Stimulated activated CD8-positive, alpha-beta memory T cell treated with anti-CD3 and anti-CD28 coated beads, Interleukin-15, amount 100 ng/mL, for 1 hour (primary cell): Measurements from ENCODE around the gene MATN1.
A peak's percentile ranks its signal among the peaks of the same experiment; 100 is the strongest.

Source experiments
- DNase-seq: peaks from one replicate; pipeline ENCODE4 v3.0.0-alpha.2; 2020; ENCODE audit warnings: low read depth

Gene MATN1

GRCh38 chr1:30758121-30758688 is 34.8 kb upstream of the MATN1 start:
- no peak for DNase-seq

GRCh38 chr1:30757352-30758120 is 34.2 kb upstream of the MATN1 start, which contains the start of gene LAPTM5:
TSS of gene LAPTM5 (minus strand) at chr1:30757774. CDS start at chr1:30757745, 29 bp downstream.
- DNase-seq: no peak

DNA sequence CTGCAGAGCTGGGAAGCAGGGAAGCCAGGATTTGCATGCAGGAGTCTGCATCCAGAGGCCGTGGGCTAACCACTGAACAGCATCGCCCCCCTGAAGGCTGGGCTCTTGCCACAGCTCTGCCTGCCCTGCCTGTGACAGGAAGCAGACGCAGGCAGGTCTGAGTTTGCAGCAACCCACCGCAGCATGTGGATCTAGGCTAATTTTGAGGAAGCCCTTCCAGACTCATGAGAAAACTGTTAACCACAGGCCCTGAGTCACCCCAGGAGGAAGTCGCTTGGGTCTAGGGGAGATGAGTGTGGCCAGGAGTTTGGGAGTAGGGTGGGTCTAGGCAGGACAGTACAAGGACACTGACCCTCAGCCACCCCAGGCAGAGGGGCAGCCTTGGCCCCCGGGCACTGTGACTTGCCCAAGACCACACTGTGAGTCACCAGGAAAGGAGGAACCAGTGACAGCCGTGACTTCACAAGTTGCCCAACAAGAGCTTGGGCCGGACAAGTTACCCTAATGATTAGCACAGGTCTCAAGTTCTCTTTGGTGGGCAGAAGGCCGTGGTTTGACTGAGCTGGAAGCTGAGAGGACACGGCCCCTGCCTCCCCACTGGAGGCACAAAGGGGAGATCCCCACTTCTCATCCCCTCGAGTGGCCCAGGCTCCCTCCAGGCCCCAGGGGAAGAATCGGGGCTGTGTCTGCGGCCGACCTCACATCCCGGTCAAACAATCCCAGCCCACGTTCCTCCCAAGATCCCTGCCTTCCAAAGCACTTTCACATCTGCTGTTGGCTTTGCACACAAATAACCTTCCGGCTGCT is 33.4 kb upstream of the MATN1 start:
- peak; percentile 49 for DNase-seq

DNA sequence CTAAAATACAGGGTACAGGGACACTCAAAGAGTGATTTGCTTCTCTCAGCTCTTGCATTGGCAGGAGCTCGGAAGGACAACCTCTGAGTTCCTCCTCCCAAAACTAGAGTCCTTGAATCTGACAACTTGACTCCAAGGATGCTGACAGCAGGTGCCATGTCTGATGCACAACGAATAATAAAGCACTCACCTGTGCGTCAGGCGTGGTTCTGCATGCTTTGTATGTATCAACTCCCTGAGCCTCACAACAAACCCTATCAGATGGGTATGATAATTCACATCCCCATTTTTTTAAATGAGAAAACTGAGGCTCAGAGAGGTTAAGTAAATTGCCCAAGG is 32.8 kb upstream of the MATN1 start:
- no peak for DNase-seq

- DNase-seq: no peak
Measured at GRCh38 chr1:30755746-30756145, 32.4 kb upstream of the MATN1 start.

DNA sequence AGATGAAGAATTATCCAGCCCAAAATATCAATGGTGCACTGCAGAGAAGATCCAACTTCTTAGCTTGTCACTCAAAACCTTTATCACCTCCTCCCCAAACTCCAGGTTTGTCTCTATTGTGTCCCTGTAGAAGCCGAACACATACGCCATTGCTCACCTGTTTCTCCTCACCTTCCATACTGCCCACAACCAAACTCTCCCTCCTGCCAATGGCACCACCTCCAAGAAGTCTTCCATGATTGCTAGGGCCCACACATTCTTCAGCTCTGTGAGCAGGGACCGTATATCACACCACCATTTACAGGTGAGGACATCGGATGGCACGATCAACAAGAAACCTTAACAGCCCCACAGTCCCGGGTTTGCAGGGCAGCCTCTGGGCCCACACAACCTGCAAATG is 31.9 kb upstream of the MATN1 start:
- no peak for DNase-seq

DNA sequence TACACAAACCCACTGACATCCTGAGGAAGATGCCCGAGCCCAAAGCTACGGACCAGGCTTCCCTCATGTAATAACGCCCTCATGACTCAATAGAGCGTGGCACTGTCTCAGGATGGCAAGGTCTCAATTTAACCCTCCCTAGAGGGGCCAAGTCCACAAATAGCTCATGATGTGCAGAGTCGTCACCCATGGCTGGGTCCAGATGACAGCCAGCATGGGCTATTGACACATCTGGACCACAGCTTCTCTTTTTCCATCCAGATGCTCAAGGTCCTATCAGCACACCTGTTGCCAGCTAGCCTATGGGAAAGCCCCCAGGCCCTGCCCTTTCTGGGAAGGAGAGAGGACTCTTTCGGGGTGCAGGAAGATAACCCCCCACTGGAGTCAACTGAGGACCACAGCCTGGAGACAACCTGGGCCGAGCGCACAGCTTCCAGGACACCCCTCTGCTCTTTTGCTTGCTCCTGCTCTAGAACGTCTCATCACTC is 31.3 kb upstream of the MATN1 start:
- no peak for DNase-seq

DNA sequence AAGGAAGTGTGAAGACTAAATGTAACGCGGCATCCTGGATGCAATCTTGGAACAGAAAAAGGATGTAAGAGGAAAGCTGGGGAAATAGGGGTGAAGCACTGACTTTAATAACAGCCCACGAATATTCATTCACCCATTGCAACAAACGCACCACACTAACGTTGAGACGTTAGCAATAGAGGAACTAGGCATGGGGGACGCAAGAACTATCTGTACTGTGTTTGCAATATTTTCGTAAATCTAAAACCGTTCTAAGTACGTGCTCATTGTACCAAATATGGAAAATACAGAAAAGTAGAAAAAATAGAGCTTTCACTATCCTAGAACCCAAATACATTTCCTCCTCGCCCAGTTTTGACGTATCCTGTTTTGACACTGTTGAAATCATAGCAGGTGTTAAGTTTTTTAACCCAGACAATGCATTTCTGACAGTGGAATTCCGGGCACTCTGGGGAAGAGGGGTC is 30.3 kb upstream of the MATN1 start:
- DNase-seq: no peak

GRCh38 chr1:30753118-30753517 is 29.7 kb upstream of the MATN1 start:
- DNase-seq: no peak

- DNase-seq: no peak
Measured at GRCh38 chr1:30752651-30752908, 29.2 kb upstream of the MATN1 start.

- DNase-seq: no peak
Measured at GRCh38 chr1:30751830-30752650, 28.7 kb upstream of the MATN1 start.

GRCh38 chr1:30750731-30751291 is 27.4 kb upstream of the MATN1 start:
- DNase-seq: no peak

DNA sequence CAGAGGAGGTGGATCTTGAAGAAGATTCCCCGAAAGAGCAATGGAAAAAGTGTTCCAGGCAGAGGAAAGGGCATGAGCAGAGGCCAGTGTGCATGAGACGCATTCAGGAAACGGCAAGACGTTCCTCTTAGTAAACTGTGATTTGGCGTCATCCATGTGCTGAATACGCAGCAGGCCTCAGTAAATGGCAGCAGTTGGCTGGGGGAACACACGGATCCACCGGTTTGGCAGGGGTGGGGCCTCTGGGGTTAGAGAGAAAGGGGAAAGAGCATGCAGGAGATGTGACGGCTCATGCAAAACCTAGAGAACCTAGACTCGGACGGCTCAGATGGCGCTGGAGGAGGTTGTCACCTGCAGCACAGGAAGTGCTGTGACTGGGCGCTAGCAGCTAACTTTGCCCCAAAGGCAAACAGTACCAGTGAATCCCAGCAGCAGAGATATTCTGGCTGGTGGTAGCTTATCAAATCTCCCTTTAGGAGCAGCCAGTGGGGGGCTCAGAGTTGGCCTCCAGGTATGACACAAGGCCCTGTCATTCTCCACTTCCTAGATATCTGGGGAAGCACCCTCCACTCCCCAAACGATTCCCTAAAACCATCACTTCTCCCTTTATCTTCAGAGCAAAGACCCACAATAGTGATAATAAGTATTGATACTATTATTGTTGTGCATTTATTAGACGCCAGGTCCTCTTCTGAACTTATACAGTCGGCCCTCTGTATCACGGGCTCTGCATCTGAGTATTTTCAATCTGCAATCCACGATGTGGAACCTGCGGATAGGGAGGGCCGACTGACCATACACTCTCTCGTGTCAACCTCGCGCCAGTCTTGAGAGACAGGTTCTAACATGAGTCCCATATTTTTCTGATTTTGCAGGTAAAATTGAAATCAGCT is 26.6 kb upstream of the MATN1 start:
- DNase-seq: peak; percentile 32

DNA sequence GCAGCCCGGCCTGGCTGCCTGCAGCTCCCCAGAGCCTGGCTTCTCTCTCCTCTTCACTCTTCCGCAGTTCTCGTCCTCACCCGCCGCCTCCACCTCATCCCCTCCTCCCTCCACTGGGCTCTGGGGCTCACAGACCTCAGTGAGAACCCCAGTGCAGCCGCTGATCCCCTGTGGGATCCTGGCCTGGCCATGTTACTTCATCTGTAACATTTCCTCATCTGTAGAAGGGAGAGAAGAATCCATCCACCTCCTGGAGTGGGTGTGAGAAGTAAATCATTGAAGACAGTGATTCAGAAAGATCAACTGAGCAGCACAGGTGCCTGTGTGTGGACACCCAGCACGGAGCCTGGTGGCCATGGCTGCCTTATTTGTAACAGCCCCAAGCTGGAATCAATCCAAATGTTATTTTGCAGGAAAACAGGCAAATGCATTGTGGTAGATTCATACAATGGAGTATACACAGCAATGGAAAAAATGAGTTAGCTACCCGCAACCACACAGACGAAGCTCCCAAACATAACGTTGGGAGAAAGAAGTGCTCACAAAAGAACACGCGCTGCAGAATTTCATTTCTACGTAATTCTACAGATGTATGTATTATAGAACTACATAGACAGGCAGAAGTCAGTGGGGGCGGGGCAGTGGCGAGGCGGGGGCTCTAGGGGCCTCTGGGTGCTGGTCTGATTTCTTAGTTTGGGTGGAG is 25.5 kb upstream of the MATN1 start:
- no peak for DNase-seq

DNA sequence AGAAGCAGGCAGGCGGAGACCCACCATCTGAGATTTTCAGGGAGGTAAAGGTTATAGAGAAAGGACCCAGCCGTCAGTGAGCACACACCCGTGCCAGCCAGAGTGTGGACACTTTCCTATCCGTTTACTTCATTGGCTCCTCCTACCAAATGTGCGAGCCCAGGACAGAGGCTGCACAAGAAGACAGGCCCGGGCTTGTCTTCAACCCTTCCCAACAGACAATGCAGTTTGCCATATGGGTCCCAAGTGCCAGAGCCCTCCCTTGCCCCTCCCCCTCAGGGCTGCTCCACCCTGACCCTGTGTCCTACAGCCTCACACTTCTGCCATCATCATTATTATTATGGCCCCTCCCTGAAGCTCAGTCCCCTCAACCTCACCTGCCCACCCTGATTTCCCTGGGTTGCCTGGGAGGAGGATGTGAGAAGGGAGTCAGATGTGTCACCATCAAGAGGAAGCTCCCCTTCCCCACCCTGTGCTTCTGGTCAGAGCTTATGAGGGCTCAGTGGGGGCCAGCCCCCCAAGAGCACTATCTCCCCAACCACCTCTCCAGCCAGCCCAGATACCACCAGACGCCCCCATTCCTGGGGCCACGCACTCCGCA is 24.8 kb upstream of the MATN1 start:
- no peak for DNase-seq

DNA sequence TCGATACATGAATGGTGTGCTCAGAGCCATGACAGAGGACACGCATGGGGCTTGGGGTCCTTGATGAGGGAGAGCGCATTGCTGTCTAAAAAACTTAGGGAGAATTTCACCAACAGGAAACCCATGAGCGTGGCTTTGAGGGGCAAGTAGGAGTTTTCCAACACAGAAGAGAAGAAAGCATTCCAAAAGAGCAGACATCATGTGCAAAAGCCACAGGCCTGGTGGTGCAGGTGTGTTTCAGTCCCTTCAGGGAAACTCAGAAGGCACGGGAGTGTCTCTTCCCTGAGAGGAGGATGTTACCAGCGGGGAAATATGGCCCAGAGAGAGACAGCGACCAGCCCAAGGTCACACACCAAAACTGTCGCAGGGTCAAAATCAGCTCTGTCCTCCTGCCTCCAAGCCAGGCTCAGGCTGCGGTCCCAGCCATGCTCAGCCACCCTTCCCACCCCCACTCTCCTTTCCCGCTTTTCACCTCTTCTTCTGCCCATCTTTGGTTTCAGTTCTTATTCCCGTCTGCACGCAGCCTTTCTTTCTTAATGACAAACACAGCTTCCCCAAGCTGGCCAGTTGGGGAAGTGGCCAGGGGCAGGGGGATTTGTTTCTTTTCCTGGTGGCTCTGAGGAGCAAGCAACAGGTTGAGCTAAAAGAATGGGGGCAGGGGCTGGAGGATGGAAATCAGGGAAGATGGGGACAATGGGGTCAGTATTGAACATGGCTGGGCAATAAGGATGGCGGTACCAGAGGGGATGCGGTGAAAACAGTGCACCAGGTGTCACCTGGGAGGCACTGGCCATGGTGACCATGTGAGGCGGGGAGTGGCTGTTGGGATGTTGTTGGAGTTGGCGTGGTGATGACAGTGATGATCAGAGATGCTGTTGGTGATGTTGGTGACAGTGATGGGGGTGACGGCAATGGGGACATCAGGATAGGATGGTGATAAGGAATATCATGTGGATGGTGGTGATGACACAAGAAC is 23.9 kb upstream of the MATN1 start:
- DNase-seq: no peak

DNA sequence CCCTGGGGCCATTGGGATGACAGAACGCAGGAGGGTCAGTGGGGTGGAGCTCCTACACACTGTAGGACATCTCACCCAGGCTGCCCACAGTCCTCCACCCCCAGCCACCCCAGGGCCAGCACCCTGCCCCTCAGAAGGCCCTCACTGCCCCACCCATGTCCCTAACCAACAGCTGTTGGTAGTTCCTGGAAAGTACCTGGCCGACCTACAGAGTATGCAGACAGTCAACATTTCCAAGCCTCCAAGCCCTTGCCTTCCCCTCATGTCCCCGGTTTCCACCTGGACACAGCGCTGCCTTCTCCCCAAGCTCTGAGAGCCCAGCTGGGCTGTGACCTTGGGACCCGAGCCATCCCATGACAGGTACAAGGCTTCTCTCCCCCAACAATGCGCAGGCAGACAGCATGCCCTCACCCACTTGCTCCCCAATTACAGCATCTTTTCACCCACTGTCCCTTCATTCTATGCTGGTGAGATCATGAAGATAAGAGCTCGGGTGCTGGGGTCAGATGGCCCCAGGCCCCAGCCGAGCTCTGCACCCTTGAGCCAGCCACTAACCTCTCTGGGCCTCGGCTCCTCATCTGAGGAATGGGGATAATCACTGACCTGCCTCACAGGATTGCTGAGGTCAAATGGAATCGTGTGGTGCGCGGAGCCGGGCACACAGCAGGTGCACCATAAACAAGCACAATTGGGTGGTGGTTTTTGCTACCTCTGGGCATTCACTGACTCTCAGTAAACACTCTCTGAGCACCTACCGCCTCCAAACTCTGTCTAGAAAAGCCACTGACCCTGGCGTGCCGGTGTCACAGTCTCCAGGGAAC is 23.0 kb upstream of the MATN1 start:
- no peak for DNase-seq

DNA sequence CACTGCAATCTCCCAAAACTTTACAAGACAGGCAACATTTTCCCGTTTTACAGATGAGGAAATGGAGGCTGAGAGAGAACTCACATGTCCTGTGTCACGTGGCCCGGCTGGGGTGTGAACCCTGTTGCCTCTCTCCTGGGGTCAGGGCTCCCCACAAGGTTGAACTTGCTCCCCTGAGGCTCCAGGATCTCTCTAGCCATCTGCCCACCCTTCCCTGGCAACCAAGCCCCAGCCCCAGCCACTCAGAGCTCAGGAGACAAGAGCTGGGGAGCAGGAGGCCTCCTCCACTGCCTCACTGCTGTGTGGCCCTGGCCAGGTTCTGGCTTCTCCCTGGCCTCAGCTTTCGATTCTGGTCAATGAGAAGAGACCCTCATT is 22.4 kb upstream of the MATN1 start:
- no peak for DNase-seq
